Duodenal mucosa (tissue), 2 donors: Measurements from ENCODE around the gene SKIC2.
"Not testable (repeated sequence)": the region's sequence is repeated elsewhere in the genome, so short reads cannot be mapped to it uniquely, and the experiment has no call there.

Experiments
- H3K27ac ChIP-seq: one replicate; pipeline ENCODE4 v1.7.0; 2013; ENCODE audit warnings: low read depth, low read length
- H3K27me3 ChIP-seq, 2 donors: one replicate each; pipeline ENCODE4 v1.7.0; 2013; ENCODE audit warnings: low read length in 2 of 2, control low read depth in 1 of 2; ENCODE audit not compliant: insufficient read depth in 2 of 2, control insufficient read depth in 1 of 2
- H3K36me3 ChIP-seq, 2 donors: one replicate each; pipeline ENCODE4 v1.7.0; 2013; ENCODE audit warnings: low read length in 2 of 2, control low read depth in 1 of 2; ENCODE audit not compliant: insufficient read depth in 2 of 2, control insufficient read depth in 1 of 2
- H3K4me1 ChIP-seq, 2 donors: one replicate each; pipeline ENCODE4 v1.7.0; 2013; ENCODE audit warnings: low read length in 2 of 2, control low read depth in 1 of 2; ENCODE audit not compliant: insufficient read depth in 2 of 2, control insufficient read depth in 1 of 2
- H3K4me3 ChIP-seq, 2 donors: one replicate each; pipeline ENCODE4 v1.7.0; 2013; ENCODE audit warnings: low read length in 2 of 2, low read depth in 1 of 2
- H3K9ac ChIP-seq, 2 donors: one replicate each; pipeline ENCODE4 v1.7.0; 2013; ENCODE audit warnings: low read length in 2 of 2, low read depth in 1 of 2
- H3K9me3 ChIP-seq, 2 donors: one replicate each; pipeline ENCODE4 v1.7.0; 2013; ENCODE audit warnings: low read length in 2 of 2, control low read depth in 1 of 2; ENCODE audit not compliant: control insufficient read depth in 1 of 2

SKIC2 gene

GRCh38 chr6:32003301-32003700 lies 44.3 kb downstream of the SKIC2 start:
- not testable (repeated sequence) for H3K27ac ChIP-seq, H3K4me1 ChIP-seq, H3K9me3 ChIP-seq, H3K36me3 ChIP-seq, H3K4me3 ChIP-seq, H3K27me3 ChIP-seq, H3K9ac ChIP-seq

GRCh38 chr6:32004393-32004792 lies 45.4 kb downstream of the SKIC2 start:
- H3K36me3 ChIP-seq, H3K4me1 ChIP-seq, H3K9me3 ChIP-seq, H3K9ac ChIP-seq, H3K27ac ChIP-seq, H3K27me3 ChIP-seq, H3K4me3 ChIP-seq: not testable (repeated sequence)

GRCh38 chr6:32004864-32005537 lies 46.0 kb downstream of the SKIC2 start:
- H3K27ac ChIP-seq, H3K9ac ChIP-seq, H3K27me3 ChIP-seq, H3K9me3 ChIP-seq, H3K4me1 ChIP-seq, H3K36me3 ChIP-seq, H3K4me3 ChIP-seq: not testable (repeated sequence)

- not testable (repeated sequence) for H3K4me1 ChIP-seq, H3K27ac ChIP-seq, H3K9me3 ChIP-seq, H3K9ac ChIP-seq, H3K36me3 ChIP-seq, H3K4me3 ChIP-seq, H3K27me3 ChIP-seq
Observed at GRCh38 chr6:32005538-32005880, 46.5 kb downstream of the SKIC2 start.

GRCh38 chr6:32005991-32006529 lies 47.1 kb downstream of the SKIC2 start:
- H3K36me3 ChIP-seq, H3K4me1 ChIP-seq, H3K27me3 ChIP-seq, H3K9me3 ChIP-seq, H3K9ac ChIP-seq, H3K27ac ChIP-seq, H3K4me3 ChIP-seq: not testable (repeated sequence)

GRCh38 chr6:32007086-32007485 lies 48.1 kb downstream of the SKIC2 start:
- H3K27me3 ChIP-seq, H3K4me3 ChIP-seq, H3K27ac ChIP-seq, H3K9me3 ChIP-seq, H3K4me1 ChIP-seq, H3K36me3 ChIP-seq, H3K9ac ChIP-seq: not testable (repeated sequence)

- not testable (repeated sequence) for H3K4me3 ChIP-seq, H3K9ac ChIP-seq, H3K27me3 ChIP-seq, H3K9me3 ChIP-seq, H3K27ac ChIP-seq, H3K36me3 ChIP-seq, H3K4me1 ChIP-seq
Observed at GRCh38 chr6:32008037-32008436, 49.1 kb downstream of the SKIC2 start.

GRCh38 chr6:32008616-32009015 lies 49.6 kb downstream of the SKIC2 start:
- H3K27me3 ChIP-seq, H3K27ac ChIP-seq, H3K36me3 ChIP-seq, H3K9me3 ChIP-seq, H3K9ac ChIP-seq, H3K4me3 ChIP-seq, H3K4me1 ChIP-seq: not testable (repeated sequence)

GRCh38 chr6:32009537-32009936 lies 50.6 kb downstream of the SKIC2 start:
- H3K4me3 ChIP-seq, H3K27ac ChIP-seq, H3K9me3 ChIP-seq, H3K36me3 ChIP-seq, H3K4me1 ChIP-seq, H3K27me3 ChIP-seq, H3K9ac ChIP-seq: not testable (repeated sequence)

GRCh38 chr6:32010856-32011530 lies 52.0 kb downstream of the SKIC2 start:
- H3K4me3 ChIP-seq, H3K9ac ChIP-seq, H3K9me3 ChIP-seq, H3K4me1 ChIP-seq, H3K27me3 ChIP-seq, H3K27ac ChIP-seq, H3K36me3 ChIP-seq: not testable (repeated sequence)
